CD4-positive, alpha-beta T cell (primary cell): Measurements from ENCODE around the gene KIAA1217. TPM values are rescaled to one million over a fixed set of nuclear protein-coding genes. Genes with fewer than 3 reads are reported as not detected.

ENCODE experiments used
- ATAC-seq: fragments of 200-7000 bp; cut with Tn5 transposase; one replicate; pipeline ENCODE4 v1.10.0; 2022; ENCODE audit warnings: mild to moderate bottlenecking; ENCODE audit not compliant: poor library complexity
- CTCF ChIA-PET: fragments of 350-600 bp; sonication (Branson Sonifier 250); formaldehyde crosslinking; loops from one replicate; lab custom pipeline; 2021; ENCODE audit warnings: antibody characterized with exemption, inconsistent platforms; lab: Charles Lee
- POLR2A ChIA-PET: fragments of 350-600 bp; sonication (Branson Sonifier 250); formaldehyde crosslinking; loops from one replicate; lab custom pipeline; 2021; ENCODE audit warnings: antibody characterized with exemption, inconsistent platforms; lab: Charles Lee
- DNase-seq, 14 experiments: peaks; one replicate each; pipeline ENCODE4 v3.0.0-alpha.2; 2013 to 2020; ENCODE audit warnings: mixed read lengths in 2 of 14
- H3K27ac ChIP-seq, 2 donors: one replicate each; pipeline versions ENCODE4 v1.5.1 to v1.7.0; 2013; ENCODE audit warnings: low read length in 2 of 2, low read depth in 1 of 2, mild to moderate bottlenecking in 1 of 2
- H3K27me3 ChIP-seq, 2 experiments: 1 replicate in 1 of 2; 2 replicates in 1 of 2; pipeline versions ENCODE4 v1.6.1 to v1.7.0; 2013; ENCODE audit warnings: low read length in 2 of 2, control low read depth in 1 of 2, mild to moderate bottlenecking in 1 of 2, moderate library complexity in 1 of 2; ENCODE audit not compliant: insufficient read depth in 2 of 2, control insufficient read depth in 1 of 2
- H3K36me3 ChIP-seq: one replicate; pipeline ENCODE4 v1.6.1; 2013; ENCODE audit warnings: low read length, control low read depth; ENCODE audit not compliant: insufficient read depth
- H3K4me1 ChIP-seq: one replicate; pipeline ENCODE4 v1.6.1; 2013; ENCODE audit warnings: low read length, control low read depth; ENCODE audit not compliant: insufficient read depth
- H3K4me3 ChIP-seq: one replicate; pipeline ENCODE4 v1.5.1; 2013; ENCODE audit warnings: mild to moderate bottlenecking, low read length, moderate library complexity
- H3K9me3 ChIP-seq, 2 experiments: 1 replicate in 1 of 2; 2 replicates in 1 of 2; pipeline versions ENCODE4 v1.6.1 to v1.7.0; 2013; ENCODE audit warnings: low read length in 2 of 2, mild to moderate bottlenecking in 2 of 2, control low read depth in 1 of 2, moderate library complexity in 1 of 2; ENCODE audit not compliant: control insufficient read depth in 1 of 2, insufficient read depth in 1 of 2
- H3K27ac Mint-ChIP-seq: one replicate; pipeline ENCODE4 v1.8.0; 2020; ENCODE audit warnings: mixed read lengths
- H3K27me3 Mint-ChIP-seq: one replicate; pipeline ENCODE4 v1.8.0; 2021; ENCODE audit warnings: mixed read lengths
- H3K36me3 Mint-ChIP-seq: one replicate; pipeline ENCODE4 v1.8.0; 2021; ENCODE audit warnings: low read depth, mixed read lengths
- H3K4me1 Mint-ChIP-seq: one replicate; pipeline ENCODE4 v1.8.0; 2021; ENCODE audit warnings: low read depth, mixed read lengths
- H3K4me3 Mint-ChIP-seq: one replicate; pipeline ENCODE4 v1.8.0; 2020; ENCODE audit warnings: mild to moderate bottlenecking, mixed read lengths
- H3K9me3 Mint-ChIP-seq: one replicate; pipeline ENCODE4 v1.8.0; 2020; ENCODE audit warnings: mixed read lengths
- CTCF ChIP-seq: fragments of 200-600 bp; IDR thresholded peaks from one replicate; pipeline ENCODE4 v1.8.0; 2022; ENCODE audit warnings: antibody characterized with exemption, mild to moderate bottlenecking
- intact Hi-C, 2 experiments: fragments of 100-400 bp; cut with DNase I in 1 of 2; cut with micrococcal nuclease in 1 of 2; formaldehyde crosslinking; loops; one replicate each; pipeline versions ENCODE4 v1.15.1 to v1.9.0; 2023 to 2025; cut with DNase I, micrococcal nuclease
- total RNA-seq, 174 experiments: library from RNA in 2 of 174; stranded (reverse) in 2 of 174; gene quantifications; one replicate each; pipeline ENCODE4 v1.2.3 and lab custom pipeline; 2021 to 2026

KIAA1217 gene
- total RNA-seq, 2 experiments from 2014 or later, result not detected

DNA sequence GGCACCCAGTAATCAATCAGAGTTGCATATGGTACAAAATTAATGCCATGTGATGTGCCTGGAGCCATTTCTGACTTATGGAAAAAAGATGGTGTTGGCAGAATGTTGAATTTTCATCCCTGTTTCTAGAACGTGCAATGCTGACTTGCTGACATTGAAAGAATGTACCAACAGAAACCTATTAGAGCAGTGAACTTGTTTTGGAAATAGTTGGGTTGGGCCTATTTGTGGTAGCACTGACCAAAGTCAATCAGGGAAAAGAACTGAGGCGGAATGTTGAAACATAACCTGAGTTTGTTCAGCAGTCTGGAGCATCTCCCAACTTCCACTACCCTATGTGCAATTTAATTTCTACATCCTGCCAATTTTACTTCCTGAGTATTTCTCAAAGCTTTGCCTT, 11.7 kb upstream of the KIAA1217 start:
- DNase-seq (no peak), ATAC-seq (no peak)
- Mint-ChIP-seq H3K27ac (no peak overlapping the region), H3K9me3 (no peaks in the 10 kb centered on the region), H3K4me1 (no peaks in the 10 kb centered on the region), H3K4me3 (no peak overlapping the region), H3K36me3 (no peaks in the 10 kb centered on the region), H3K27me3 (no peaks in the 10 kb centered on the region)
- no peak for TF ChIP-seq CTCF
- H3K4me1 ChIP-seq, result no peaks in the 10 kb centered on the region
- H3K4me3 ChIP-seq, result no peak overlapping the region
- H3K9me3 ChIP-seq, result no peaks in the 10 kb centered on the region
- no peaks in the 10 kb centered on the region for H3K36me3 ChIP-seq
- CTCF ChIA-PET, result interaction anchor here (1.4 kb wide), 1 partner anchor 883 kb away, joined by 5 read pairs; no protein-coding TSS in a partner anchor
- intact Hi-C loops, result loop anchor here in 1 of 2 experiments (1.0 kb wide), 1 partner anchor 883 kb away; no protein-coding TSS in a partner anchor
- no peak overlapping the region for H3K27ac ChIP-seq
- POLR2A ChIA-PET, result no interaction called here
- no peaks in the 10 kb centered on the region for H3K27me3 ChIP-seq

DNA sequence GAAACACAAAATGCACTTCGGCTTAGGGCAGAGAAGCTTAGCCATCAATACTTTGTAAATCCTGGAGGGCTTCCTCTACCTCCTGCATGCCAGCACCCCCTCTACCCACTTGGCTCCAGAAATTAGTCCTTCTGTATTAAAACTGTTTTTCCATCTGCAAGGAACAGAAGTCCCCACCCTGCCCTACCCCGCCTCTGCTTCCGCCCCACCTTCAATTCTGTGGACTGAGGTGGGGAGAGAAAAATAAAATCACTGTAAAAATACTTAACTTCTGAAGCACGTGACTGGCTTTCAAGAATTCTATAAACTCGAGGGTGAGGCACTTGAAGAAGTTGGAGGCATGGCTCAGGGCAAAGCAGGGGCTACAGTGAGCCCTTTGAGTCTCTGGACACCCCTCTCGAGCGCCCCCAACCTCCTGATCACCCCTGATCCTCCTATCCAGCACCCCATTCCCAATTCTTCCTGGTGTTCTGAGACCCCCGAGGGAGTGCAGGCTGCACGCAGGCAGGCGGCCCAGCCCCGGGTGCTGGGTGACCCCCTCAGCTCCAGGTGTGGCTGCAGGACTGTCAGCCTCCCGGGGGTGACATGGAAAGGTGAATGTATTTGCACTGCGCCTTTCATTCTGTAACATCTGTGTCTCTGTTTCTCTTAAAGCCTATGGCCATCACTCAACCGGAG, 7.3 kb upstream of the KIAA1217 start:
- no peaks in the 10 kb centered on the region for H3K4me1 ChIP-seq
- TF ChIP-seq CTCF, result no peak
- POLR2A ChIA-PET, result interaction anchor here (0.6 kb wide), 1 partner anchor 1489 kb away, joined by 4 read pairs; no protein-coding TSS in a partner anchor
- H3K27ac ChIP-seq, result no peak overlapping the region
- CTCF ChIA-PET, result no interaction called here
- H3K36me3 ChIP-seq, result no peaks in the 10 kb centered on the region
- no peaks in the 10 kb centered on the region for H3K4me1 Mint-ChIP-seq
- peaks cover 24% of the 10 kb centered on the region for H3K27me3 Mint-ChIP-seq
- H3K4me3 ChIP-seq, result no peak overlapping the region
- intact Hi-C loops, result no loop called here
- H3K27me3 ChIP-seq, result peaks cover 0 to 3% of the 10 kb centered on the region in 2 experiments
- DNase-seq (no peak), ATAC-seq (no peak)
- H3K4me3 Mint-ChIP-seq, result no peak overlapping the region
- H3K9me3 Mint-ChIP-seq, result no peaks in the 10 kb centered on the region
- H3K27ac Mint-ChIP-seq, result no peak overlapping the region
- no peaks in the 10 kb centered on the region for H3K9me3 ChIP-seq
- H3K36me3 Mint-ChIP-seq, result no peaks in the 10 kb centered on the region

DNA sequence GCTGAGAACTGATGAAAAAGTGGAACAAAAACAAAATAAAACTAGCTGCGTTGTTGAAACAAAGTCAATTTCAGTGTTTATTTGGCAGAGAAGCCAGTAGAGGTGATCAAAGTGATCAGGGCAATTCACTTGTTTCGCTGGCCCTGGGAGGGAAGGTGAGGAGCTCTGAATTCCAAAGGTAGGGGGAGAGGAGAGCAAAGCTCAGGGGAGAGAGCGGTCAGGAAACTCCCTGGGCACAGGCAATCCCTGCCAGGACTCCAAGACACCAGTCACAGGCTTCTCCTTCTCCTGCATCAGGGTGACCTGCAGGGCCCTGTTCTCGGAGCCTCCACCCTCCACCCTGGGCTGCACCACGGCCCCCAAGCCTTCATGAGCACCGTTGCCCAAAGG, 6.8 kb upstream of the KIAA1217 start:
- DNase-seq (no peak), ATAC-seq (no peak)
- TF ChIP-seq CTCF, result no peak
- Mint-ChIP-seq H3K27ac (no peak overlapping the region), H3K9me3 (no peaks in the 10 kb centered on the region), H3K36me3 (no peaks in the 10 kb centered on the region), H3K27me3 (peaks cover 29% of the 10 kb centered on the region), H3K4me1 (no peaks in the 10 kb centered on the region), H3K4me3 (no peak overlapping the region)
- no peak overlapping the region for H3K4me3 ChIP-seq
- ChIA-PET CTCF (no interaction called here), POLR2A (interaction anchor here (0.6 kb wide), 1 partner anchor 1488 kb away, joined by 4 read pairs; no protein-coding TSS in a partner anchor)
- no peaks in the 10 kb centered on the region for H3K9me3 ChIP-seq
- intact Hi-C loops, result no loop called here
- H3K36me3 ChIP-seq, result no peaks in the 10 kb centered on the region
- no peaks in the 10 kb centered on the region for H3K4me1 ChIP-seq
- H3K27ac ChIP-seq, result no peak overlapping the region
- H3K27me3 ChIP-seq, result peaks cover 5 to 6% of the 10 kb centered on the region in 2 experiments
